ENCODE results near the gene NBPF1.
A peak's percentile ranks its signal among the peaks of the same experiment; 100 is the strongest.
"Not testable (repeated sequence)": the region's sequence is repeated elsewhere in the genome, so short reads cannot be mapped to it uniquely, and the experiment has no call there.

NBPF1 gene

GRCh38 chr1:16613185-16614147 lies at the start of gene NBPF1:
Gene NBPF1, minus strand, starts transcription at chr1:16613564.
- peak; percentile 100 for DNase-seq (ENCODE audit: low spot score)
- peak; percentile 40 for TF ChIP-seq CTCF (IDR thresholded peaks at IDR 0.05; ENCODE audit: extremely low read depth, insufficient read depth, missing control alignments)
- in situ Hi-C loops (cut with MboI; ENCODE audit: low pct_unique_long_range_greater_than_20kb, low sequenced_read_pairs, unreplicated experiment) = loop anchor here (10.0 to 25.0 kb wide), 4 partner anchors 111 to 624 kb away; partner anchors contain the start of genes CPLANE2 and PADI3

GRCh38 chr1:16658234-16658633 lies 44.9 kb upstream of the NBPF1 start:
- in situ Hi-C loops (cut with MboI; ENCODE audit: low pct_unique_long_range_greater_than_20kb, low sequenced_read_pairs, unreplicated experiment); DNase-seq (ENCODE audit: low spot score): not testable (repeated sequence)

GRCh38 chr1:16656981-16657683 lies 43.8 kb upstream of the NBPF1 start:
- in situ Hi-C loops (cut with MboI; ENCODE audit: low pct_unique_long_range_greater_than_20kb, low sequenced_read_pairs, unreplicated experiment); DNase-seq (ENCODE audit: low spot score): not testable (repeated sequence)

- in situ Hi-C loops (cut with MboI; ENCODE audit: low pct_unique_long_range_greater_than_20kb, low sequenced_read_pairs, unreplicated experiment); DNase-seq (ENCODE audit: low spot score): not testable (repeated sequence)
Measured at GRCh38 chr1:16656574-16656973, 43.2 kb upstream of the NBPF1 start.

- not testable (repeated sequence) for DNase-seq (ENCODE audit: low spot score)
Measured at GRCh38 chr1:16651560-16651959, 38.2 kb upstream of the NBPF1 start.

GRCh38 chr1:16649960-16650359 lies 36.6 kb upstream of the NBPF1 start:
- in situ Hi-C loops (cut with MboI; ENCODE audit: low pct_unique_long_range_greater_than_20kb, low sequenced_read_pairs, unreplicated experiment); DNase-seq (ENCODE audit: low spot score): not testable (repeated sequence)

More at GRCh38 chr1:16651560-16651959, 38.2 kb upstream of the NBPF1 start:
- in situ Hi-C loops (cut with MboI; ENCODE audit: low pct_unique_long_range_greater_than_20kb, low sequenced_read_pairs, unreplicated experiment) = not testable (repeated sequence)

- DNase-seq (ENCODE audit: low spot score); in situ Hi-C loops (cut with MboI; ENCODE audit: low pct_unique_long_range_greater_than_20kb, low sequenced_read_pairs, unreplicated experiment): not testable (repeated sequence)
Measured at GRCh38 chr1:16649390-16649789, 36.0 kb upstream of the NBPF1 start.

GRCh38 chr1:16648756-16649155 lies 35.4 kb upstream of the NBPF1 start:
- DNase-seq (ENCODE audit: low spot score); in situ Hi-C loops (cut with MboI; ENCODE audit: low pct_unique_long_range_greater_than_20kb, low sequenced_read_pairs, unreplicated experiment): not testable (repeated sequence)

GRCh38 chr1:16648250-16648649 lies 34.9 kb upstream of the NBPF1 start:
- DNase-seq (ENCODE audit: low spot score); in situ Hi-C loops (cut with MboI; ENCODE audit: low pct_unique_long_range_greater_than_20kb, low sequenced_read_pairs, unreplicated experiment): not testable (repeated sequence)

- DNase-seq (ENCODE audit: low spot score); in situ Hi-C loops (cut with MboI; ENCODE audit: low pct_unique_long_range_greater_than_20kb, low sequenced_read_pairs, unreplicated experiment): not testable (repeated sequence)
Measured at GRCh38 chr1:16647179-16648176, 34.1 kb upstream of the NBPF1 start.

- DNase-seq (ENCODE audit: low spot score); in situ Hi-C loops (cut with MboI; ENCODE audit: low pct_unique_long_range_greater_than_20kb, low sequenced_read_pairs, unreplicated experiment): not testable (repeated sequence)
Measured at GRCh38 chr1:16646716-16647115, 33.4 kb upstream of the NBPF1 start.

- in situ Hi-C loops (cut with MboI; ENCODE audit: low pct_unique_long_range_greater_than_20kb, low sequenced_read_pairs, unreplicated experiment) = not testable (repeated sequence)
Measured at GRCh38 chr1:16646061-16646664, 32.8 kb upstream of the NBPF1 start.

GRCh38 chr1:16645271-16646060 lies 32.1 kb upstream of the NBPF1 start:
- in situ Hi-C loops (cut with MboI; ENCODE audit: low pct_unique_long_range_greater_than_20kb, low sequenced_read_pairs, unreplicated experiment) = not testable (repeated sequence)
- DNase-seq (ENCODE audit: low spot score) = peak; percentile 71

More at GRCh38 chr1:16646061-16646664, 32.8 kb upstream of the NBPF1 start:
- not testable (repeated sequence) for DNase-seq (ENCODE audit: low spot score)
